ENCODE measurements around the gene GDI1. TPM values are rescaled to one million over a fixed set of nuclear protein-coding genes. Genes with fewer than 3 reads are reported as not detected.
A peak's percentile ranks its signal among the peaks of the same experiment; 100 is the strongest.

GDI1 gene
- total RNA-seq, 1 donor from 2014 or later, result 152 TPM

DNA sequence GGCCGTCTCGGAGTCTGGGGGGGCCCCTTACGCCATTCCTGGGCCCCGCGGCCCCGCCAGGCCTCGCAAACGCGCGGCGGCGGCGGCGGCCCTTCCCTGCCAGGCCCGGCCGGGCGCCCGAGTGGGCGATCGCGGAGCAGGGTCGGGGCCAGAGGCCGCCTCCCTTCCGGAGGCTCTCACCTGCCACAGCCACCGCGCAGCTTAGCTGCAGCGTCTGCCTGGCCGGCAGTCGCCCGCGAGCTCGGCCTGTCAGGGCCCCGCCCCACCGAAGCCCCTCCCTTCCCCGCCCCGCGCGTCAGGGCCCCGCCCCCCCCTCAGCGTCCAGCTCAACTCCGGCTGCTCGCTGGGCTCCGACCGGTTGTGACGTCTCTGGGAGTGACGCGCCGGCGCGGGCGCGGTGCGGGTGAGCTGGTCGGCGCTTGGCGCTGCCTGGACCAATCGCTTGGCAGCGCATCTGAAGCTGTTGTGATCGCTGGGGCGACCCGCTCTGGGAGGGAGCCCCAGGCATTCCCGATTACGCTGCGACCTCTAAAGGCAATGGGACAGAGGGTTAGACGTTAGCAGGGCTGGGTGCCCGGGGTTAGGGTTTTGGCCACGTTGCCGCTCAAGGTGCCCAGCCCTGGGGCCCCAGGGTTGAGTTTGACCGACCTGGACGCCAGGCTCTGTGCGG is 53.6 kb downstream of the GDI1 start, which contains the start of gene SLC10A3:
SLC10A3 (minus strand) TSS at position 216 of the 670 bp plus-strand sequence. CDS start 1,689 bp downstream, outside the sequence.
- H3K9me3 Mint-ChIP-seq (ENCODE audit: low read depth), result no peaks in the 10 kb centered on the region
- TF ChIP-seq, protein P1, sequence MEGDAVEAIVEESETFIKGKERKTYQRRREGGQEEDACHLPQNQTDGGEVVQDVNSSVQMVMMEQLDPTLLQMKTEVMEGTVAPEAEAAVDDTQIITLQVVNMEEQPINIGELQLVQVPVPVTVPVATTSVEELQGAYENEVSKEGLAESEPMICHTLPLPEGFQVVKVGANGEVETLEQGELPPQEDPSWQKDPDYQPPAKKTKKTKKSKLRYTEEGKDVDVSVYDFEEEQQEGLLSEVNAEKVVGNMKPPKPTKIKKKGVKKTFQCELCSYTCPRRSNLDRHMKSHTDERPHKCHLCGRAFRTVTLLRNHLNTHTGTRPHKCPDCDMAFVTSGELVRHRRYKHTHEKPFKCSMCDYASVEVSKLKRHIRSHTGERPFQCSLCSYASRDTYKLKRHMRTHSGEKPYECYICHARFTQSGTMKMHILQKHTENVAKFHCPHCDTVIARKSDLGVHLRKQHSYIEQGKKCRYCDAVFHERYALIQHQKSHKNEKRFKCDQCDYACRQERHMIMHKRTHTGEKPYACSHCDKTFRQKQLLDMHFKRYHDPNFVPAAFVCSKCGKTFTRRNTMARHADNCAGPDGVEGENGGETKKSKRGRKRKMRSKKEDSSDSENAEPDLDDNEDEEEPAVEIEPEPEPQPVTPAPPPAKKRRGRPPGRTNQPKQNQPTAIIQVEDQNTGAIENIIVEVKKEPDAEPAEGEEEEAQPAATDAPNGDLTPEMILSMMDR (IDR thresholded peaks at IDR 0.05), result peak; percentile 9
- H3K27ac Mint-ChIP-seq (ENCODE audit: unreplicated experiment), result peak within 1 kb of the TSS; percentile 94
- H3K4me1 Mint-ChIP-seq (ENCODE audit: low read depth), result peaks cover 13% of the 10 kb centered on the region
- no peaks in the 10 kb centered on the region for H3K27me3 Mint-ChIP-seq (ENCODE audit: low read depth)
- peaks cover 4% of the 10 kb centered on the region for H3K36me3 Mint-ChIP-seq (ENCODE audit: low read depth)
- peak; percentile 95 for DNase-seq (ENCODE audit: low spot score)
- H3K4me3 Mint-ChIP-seq (ENCODE audit: unreplicated experiment), result peak within 1 kb of the TSS; percentile 81

Small RNAs within 50 kb of the gene (microRNA-seq; reads per million reads assigned to microRNA genes)
- 6.6 reads per million, percentile 9 among the genes with 10 or more reads in this experiment for gene MIR6858 (ENCODE audit: borderline number of aligned reads)

Other genes starting within 250 kb of the GDI1 start
- not detected in 3 replicates for gene OPN1MW2, start 217.4 kb upstream of the GDI1 start, total RNA-seq
- not detected in 3 replicates for gene OPN1MW3, start 179.6 kb upstream of the GDI1 start, total RNA-seq
- gene TEX28, start 142.0 kb upstream of the GDI1 start, total RNA-seq, result not detected in 3 replicates
- not detected in 3 replicates for gene TKTL1, start 141.4 kb upstream of the GDI1 start, total RNA-seq
- gene FLNA, start 62.5 kb upstream of the GDI1 start, total RNA-seq, result 1,923 to 4,327 TPM (median 4,325 TPM) in 3 replicates
- 66.3 to 81.7 TPM (median 81.1 TPM) in 3 replicates for gene EMD, start 57.9 kb upstream of the GDI1 start, total RNA-seq
- 1,847 to 2,160 TPM (median 2,120 TPM) in 3 replicates for gene RPL10, start 38.8 kb upstream of the GDI1 start, total RNA-seq
- gene DNASE1L1, start 27.9 kb upstream of the GDI1 start, total RNA-seq, result 39.4 to 44.5 TPM (median 40.8 TPM) in 3 replicates
- gene TAFAZZIN, start 25.6 kb upstream of the GDI1 start, total RNA-seq, result 33.4 to 39.1 TPM (median 38.7 TPM) in 3 replicates
- gene ATP6AP1, start 8.5 kb upstream of the GDI1 start, total RNA-seq, result 132 to 139 TPM (median 136 TPM) in 3 replicates
- 98.3 to 108 TPM (median 106 TPM) in 3 replicates for gene FAM50A, start 7.0 kb downstream of the GDI1 start, total RNA-seq
- gene PLXNA3, start 21.1 kb downstream of the GDI1 start, total RNA-seq, result 187 to 212 TPM (median 205 TPM) in 3 replicates
- gene LAGE3, start 42.1 kb downstream of the GDI1 start, total RNA-seq, result 17.7 to 25.4 TPM (median 19.8 TPM) in 3 replicates
- gene UBL4A, start 49.5 kb downstream of the GDI1 start, total RNA-seq, result 20.8 to 21.2 TPM (median 20.8 TPM) in 3 replicates
- 26.8 to 28.9 TPM (median 28.9 TPM) in 3 replicates for gene SLC10A3, start 53.5 kb downstream of the GDI1 start, total RNA-seq
- gene FAM3A, start 79.1 kb downstream of the GDI1 start, total RNA-seq, result 35.7 to 38.5 TPM (median 36.5 TPM) in 3 replicates
- gene G6PD, start 109.7 kb downstream of the GDI1 start, total RNA-seq, result 63.9 to 165 TPM (median 67.6 TPM) in 3 replicates
- gene IKBKG, start 110.5 kb downstream of the GDI1 start, total RNA-seq, result 21.6 to 28.3 TPM (median 22.4 TPM) in 3 replicates
- gene CTAG1A, start 148.0 kb downstream of the GDI1 start, total RNA-seq, result not detected in 3 replicates
- not detected in 3 replicates for gene CTAG1B, start 182.1 kb downstream of the GDI1 start, total RNA-seq
- not detected in 3 replicates for gene CTAG2, start 216.4 kb downstream of the GDI1 start, total RNA-seq

All from chondrocyte (in vitro differentiated cells).